Omental fat pad (tissue), 4 donors: ENCODE results near the gene SKIDA1. TPM values are rescaled to one million over a fixed set of nuclear protein-coding genes. Genes with fewer than 3 reads are reported as not detected.
"Not testable (repeated sequence)": the region's sequence is repeated elsewhere in the genome, so short reads cannot be mapped to it uniquely, and the experiment has no call there.

Experiments
- ATAC-seq: fragments of 150-250 bp; one replicate; pipeline ENCODE4 v1.9.1; 2016; ENCODE audit warnings: mild to moderate bottlenecking, moderate library complexity; ENCODE audit not compliant: low FRiP score
- DNase-seq: peaks from one replicate; pipeline ENCODE4 v3.0.0-alpha.2; 2019; ENCODE audit warnings: low spot score
- CTCF ChIP-seq, 3 donors: fragments of 450-650 bp; IDR thresholded peaks; one replicate each; pipeline ENCODE4 v1.5.1; 2016 to 2017; ENCODE audit warnings: antibody characterized with exemption in 3 of 3, mild to moderate bottlenecking in 3 of 3, moderate library complexity in 2 of 3
- total RNA-seq, 4 donors: library from RNA; depleted of rRNA; stranded (reverse); fragments of >200 nt; gene quantifications; one replicate each; pipeline ENCODE4 v1.1.0, GENCODE V29; 2016

The SKIDA1 gene
- total RNA-seq, 4 donors from 2014 or later = 0.36 to 1.4 (median 0.77) TPM

DNA sequence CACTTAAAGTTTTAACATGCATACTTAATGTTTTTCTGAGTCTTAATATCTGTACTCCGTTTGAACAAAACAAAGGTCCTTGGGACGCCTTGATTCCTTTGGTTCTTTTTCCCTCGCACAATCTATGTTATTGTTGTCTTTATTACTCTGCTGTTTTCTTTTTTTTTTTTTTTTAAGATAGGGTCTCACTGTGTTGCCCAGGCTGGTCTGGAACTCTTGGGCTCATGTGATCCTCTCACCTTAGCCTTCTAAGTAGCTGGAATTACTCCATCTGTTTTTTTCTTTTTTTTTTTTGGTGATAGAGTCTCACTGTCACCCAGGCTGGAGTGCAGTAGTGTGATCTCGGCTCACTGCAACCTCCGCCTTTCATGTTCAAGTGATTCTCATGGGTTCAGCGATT lies 21.8 kb upstream of the SKIDA1 start:
- DNase-seq = no peak
- ATAC-seq = no peak
- no peak for TF ChIP-seq CTCF (IDR thresholded peaks at IDR 0.05)

GRCh38 chr10:21540701-21541100 lies 15.2 kb upstream of the SKIDA1 start:
- not testable (repeated sequence) for ATAC-seq, DNase-seq

DNA sequence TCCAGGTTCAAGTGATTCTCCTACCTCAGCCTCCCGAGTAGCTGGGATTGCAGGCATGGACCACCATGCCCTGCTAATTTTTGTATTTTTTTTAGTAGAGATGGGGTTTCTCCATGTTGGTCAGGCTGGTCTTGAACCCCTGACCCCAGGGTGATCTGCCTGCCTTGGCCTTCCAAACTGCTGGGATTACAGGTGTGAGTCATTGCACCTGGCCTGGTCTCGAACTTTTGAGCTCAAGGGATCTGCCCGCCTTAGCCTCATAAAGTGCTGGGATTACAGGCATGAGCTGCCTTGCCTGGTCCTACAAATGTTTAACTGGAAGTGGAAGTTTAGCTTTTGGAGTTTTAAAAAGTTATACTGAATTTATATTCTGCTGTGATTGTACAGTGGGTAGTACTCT lies 11.4 kb upstream of the SKIDA1 start:
- no peak for TF ChIP-seq CTCF (IDR thresholded peaks at IDR 0.05)
- ATAC-seq = no peak

GRCh38 chr10:21535976-21536375 lies 10.5 kb upstream of the SKIDA1 start:
- not testable (repeated sequence) for ATAC-seq, DNase-seq

More for the DNA sequence above, 11.4 kb upstream of the SKIDA1 start:
- DNase-seq = no peak

- ATAC-seq = no peak
Measured at GRCh38 chr10:21535494-21535965, 10.0 kb upstream of the SKIDA1 start.

DNA sequence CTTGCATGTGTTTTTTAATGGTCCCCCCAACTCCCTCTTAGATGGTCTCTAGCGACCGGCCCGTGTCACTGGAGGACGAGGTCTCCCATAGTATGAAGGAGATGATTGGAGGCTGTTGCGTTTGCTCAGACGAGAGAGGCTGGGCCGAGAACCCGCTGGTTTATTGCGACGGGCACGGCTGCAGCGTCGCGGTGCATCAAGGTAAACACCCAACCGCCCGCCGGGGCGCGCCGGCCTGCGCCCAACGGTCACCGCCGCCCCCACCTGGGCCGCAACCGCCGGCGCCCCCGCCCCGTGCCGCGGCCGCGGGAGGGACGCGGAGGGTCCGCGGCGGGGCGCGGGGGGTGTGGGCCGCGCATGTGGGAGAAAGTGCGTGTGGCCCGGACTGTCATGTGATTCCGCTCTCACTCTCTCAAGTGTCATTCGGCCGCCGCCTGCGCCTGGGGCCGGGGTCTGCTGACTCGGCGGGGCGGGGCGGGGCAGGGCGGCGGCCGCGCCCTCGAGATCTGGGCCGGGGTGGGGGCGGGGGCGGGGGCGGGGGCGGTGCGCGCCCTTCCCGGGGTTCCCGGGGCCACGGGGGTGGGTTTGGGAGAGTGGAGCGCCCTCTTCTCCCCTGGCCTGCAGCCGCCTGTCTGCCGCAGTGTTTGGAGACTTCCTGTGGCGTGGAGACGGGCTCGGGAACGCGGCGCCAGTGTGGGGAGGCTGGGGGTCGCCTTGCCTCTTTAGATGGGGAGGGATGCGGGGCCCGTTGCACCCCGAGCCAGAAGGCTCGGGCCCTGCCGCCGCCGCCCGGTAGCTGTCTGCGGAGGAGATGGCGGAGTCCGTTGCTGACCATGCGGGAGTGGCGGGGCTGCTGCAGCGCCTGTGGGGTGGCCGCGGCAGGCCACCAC lies 9.4 kb upstream of the SKIDA1 start:
- no peak for TF ChIP-seq CTCF (IDR thresholded peaks at IDR 0.05)
- ATAC-seq = peak; percentile 46
- DNase-seq = no peak

More at GRCh38 chr10:21535494-21535965, 10.0 kb upstream of the SKIDA1 start:
- TF ChIP-seq CTCF (IDR thresholded peaks at IDR 0.05) = no peak
- DNase-seq = no peak

DNA sequence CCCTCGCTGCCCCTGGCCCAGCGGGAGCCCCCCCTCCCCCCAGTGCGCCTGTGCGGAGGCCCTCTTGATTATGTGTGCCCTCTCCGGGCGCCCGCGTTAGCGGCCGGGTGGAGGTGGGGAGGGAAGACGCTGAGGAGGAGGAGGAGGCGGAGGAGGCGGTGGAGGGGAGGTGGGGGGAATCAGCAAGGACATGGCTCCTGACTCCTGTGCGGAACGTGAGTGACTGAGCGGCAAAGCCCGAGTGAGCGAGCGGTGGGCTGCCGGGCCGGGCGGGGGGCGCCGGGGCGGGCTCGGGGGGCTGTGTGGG lies 8.8 kb upstream of the SKIDA1 start:
- ATAC-seq (no peak), DNase-seq (peak; percentile 37)
- TF ChIP-seq CTCF (IDR thresholded peaks at IDR 0.05) = no peak
